Progenitor cell of endocrine pancreas (in vitro differentiated cells): ENCODE results near the gene FOXP1. TPM values are rescaled to one million over a fixed set of nuclear protein-coding genes. Genes with fewer than 3 reads are reported as not detected.

ENCODE experiments used
- DNase-seq: peaks from one replicate; pipeline ENCODE4 v3.0.0; 2021; ENCODE audit warnings: low spot score; ENCODE audit not compliant: unreplicated experiment
- H3K27ac Mint-ChIP-seq: 2 replicates; pipeline ENCODE4 v1.8.0; 2021; ENCODE audit warnings: mild to moderate bottlenecking, moderate library complexity, mixed read lengths
- H3K27me3 Mint-ChIP-seq: 2 replicates; pipeline ENCODE4 v1.8.0; 2021; ENCODE audit warnings: mixed read lengths
- H3K36me3 Mint-ChIP-seq: 2 replicates; pipeline ENCODE4 v1.8.0; 2022; ENCODE audit warnings: mixed read lengths; ENCODE audit not compliant: insufficient read depth
- H3K4me1 Mint-ChIP-seq: 2 replicates; pipeline ENCODE4 v1.8.0; 2021; ENCODE audit warnings: low read depth, mixed read lengths
- H3K4me3 Mint-ChIP-seq: 2 replicates; pipeline ENCODE4 v1.8.0; 2021; ENCODE audit warnings: low read depth, mild to moderate bottlenecking, moderate library complexity, mixed read lengths
- H3K9me3 Mint-ChIP-seq: 2 replicates; pipeline ENCODE4 v1.8.0; 2021; ENCODE audit warnings: low read depth, mixed read lengths
- total RNA-seq: library from RNA; stranded (reverse); gene quantifications from 2 replicates; pipeline ENCODE4 v1.2.1, GENCODE V29; 2021
- TF ChIP-seq, protein P1 (sequence below): fragments of 200-600 bp; sonication (generic); IDR thresholded peaks from one replicate; pipeline ENCODE4 v1.5.0; 2021; ENCODE audit warnings: antibody characterized with exemption, mild to moderate bottlenecking; ENCODE audit not compliant: unreplicated experiment

The FOXP1 gene
- total RNA-seq, 1 donor from 2014 or later = 242 TPM

DNA sequence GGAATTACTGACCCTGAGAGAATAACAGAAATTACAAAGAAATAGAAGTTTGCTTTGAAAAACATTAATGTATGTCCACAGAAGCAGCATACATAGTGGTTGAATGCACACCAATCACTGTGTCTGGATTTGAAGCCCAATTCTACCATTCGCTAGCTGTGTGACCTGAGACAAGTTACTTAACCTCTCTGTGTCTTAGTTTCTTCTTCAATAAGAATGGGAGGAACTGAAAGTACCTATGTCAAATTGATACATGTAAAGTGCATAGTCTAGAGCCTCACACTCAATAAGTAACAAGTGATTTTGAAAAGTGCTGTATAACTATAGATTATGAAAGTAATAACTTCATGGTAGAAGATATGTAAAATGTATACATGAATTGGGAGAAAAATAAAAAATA is 457.8 kb downstream of the FOXP1 start:
- TF ChIP-seq, protein P1, sequence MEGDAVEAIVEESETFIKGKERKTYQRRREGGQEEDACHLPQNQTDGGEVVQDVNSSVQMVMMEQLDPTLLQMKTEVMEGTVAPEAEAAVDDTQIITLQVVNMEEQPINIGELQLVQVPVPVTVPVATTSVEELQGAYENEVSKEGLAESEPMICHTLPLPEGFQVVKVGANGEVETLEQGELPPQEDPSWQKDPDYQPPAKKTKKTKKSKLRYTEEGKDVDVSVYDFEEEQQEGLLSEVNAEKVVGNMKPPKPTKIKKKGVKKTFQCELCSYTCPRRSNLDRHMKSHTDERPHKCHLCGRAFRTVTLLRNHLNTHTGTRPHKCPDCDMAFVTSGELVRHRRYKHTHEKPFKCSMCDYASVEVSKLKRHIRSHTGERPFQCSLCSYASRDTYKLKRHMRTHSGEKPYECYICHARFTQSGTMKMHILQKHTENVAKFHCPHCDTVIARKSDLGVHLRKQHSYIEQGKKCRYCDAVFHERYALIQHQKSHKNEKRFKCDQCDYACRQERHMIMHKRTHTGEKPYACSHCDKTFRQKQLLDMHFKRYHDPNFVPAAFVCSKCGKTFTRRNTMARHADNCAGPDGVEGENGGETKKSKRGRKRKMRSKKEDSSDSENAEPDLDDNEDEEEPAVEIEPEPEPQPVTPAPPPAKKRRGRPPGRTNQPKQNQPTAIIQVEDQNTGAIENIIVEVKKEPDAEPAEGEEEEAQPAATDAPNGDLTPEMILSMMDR = no peak
- no peak overlapping the region for H3K4me3 Mint-ChIP-seq
- no peak for DNase-seq
- H3K9me3 Mint-ChIP-seq = no peaks in the 10 kb centered on the region
- H3K4me1 Mint-ChIP-seq = peaks cover 41% of the 10 kb centered on the region
- no peaks in the 10 kb centered on the region for H3K27me3 Mint-ChIP-seq
- no peak overlapping the region for H3K27ac Mint-ChIP-seq
- H3K36me3 Mint-ChIP-seq = peaks cover 6% of the 10 kb centered on the region

DNA sequence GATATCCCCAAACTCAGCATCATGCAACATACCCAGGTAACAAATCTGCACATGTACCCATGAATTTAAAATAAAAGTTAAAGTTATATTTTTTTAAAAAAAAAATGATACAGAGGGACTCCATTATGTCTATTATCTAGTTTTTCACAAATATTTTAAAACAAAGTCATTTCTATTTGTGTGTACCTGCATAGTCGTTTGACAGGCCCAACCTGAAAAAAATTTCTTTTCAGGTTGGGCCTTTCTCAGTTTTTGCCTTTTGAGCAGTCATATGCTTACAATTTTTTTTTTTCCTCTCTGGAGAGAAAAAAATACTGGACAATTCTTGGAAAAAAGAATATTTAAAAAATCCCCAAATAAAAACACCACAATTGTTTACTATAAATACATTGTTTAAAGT is 459.5 kb downstream of the FOXP1 start:
- Mint-ChIP-seq H3K4me1 (peaks cover 38% of the 10 kb centered on the region), H3K27ac (no peak overlapping the region), H3K9me3 (no peaks in the 10 kb centered on the region), H3K36me3 (peaks cover 6% of the 10 kb centered on the region), H3K27me3 (no peaks in the 10 kb centered on the region), H3K4me3 (no peak overlapping the region)
- TF ChIP-seq, protein P1 = no peak
- no peak for DNase-seq

DNA sequence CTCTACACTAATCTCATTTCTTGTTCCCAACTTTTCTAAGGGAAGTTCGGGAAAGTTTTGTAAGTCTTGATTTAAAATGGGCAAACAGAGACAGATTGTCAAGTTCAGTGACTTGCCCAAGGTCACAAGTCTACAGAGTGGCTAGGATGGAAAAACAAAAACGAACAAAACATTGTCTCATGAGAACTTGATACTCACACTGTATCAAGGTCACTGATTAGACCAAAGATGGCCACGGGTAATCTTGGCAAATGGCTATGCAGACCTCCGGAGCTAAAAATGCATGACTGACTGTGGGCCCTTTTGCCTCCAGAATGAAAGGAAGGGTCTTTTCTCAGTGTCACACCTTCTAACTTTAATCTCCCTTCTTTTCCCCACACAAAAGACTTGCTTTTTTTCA is 460.9 kb downstream of the FOXP1 start:
- H3K4me3 Mint-ChIP-seq = no peak overlapping the region
- no peak for DNase-seq
- TF ChIP-seq, protein P1 = no peak
- H3K36me3 Mint-ChIP-seq = peaks cover 6% of the 10 kb centered on the region
- H3K9me3 Mint-ChIP-seq = no peaks in the 10 kb centered on the region
- H3K27ac Mint-ChIP-seq = peak overlapping the region; percentile 53
- peaks cover 33% of the 10 kb centered on the region for H3K4me1 Mint-ChIP-seq
- no peaks in the 10 kb centered on the region for H3K27me3 Mint-ChIP-seq

DNA sequence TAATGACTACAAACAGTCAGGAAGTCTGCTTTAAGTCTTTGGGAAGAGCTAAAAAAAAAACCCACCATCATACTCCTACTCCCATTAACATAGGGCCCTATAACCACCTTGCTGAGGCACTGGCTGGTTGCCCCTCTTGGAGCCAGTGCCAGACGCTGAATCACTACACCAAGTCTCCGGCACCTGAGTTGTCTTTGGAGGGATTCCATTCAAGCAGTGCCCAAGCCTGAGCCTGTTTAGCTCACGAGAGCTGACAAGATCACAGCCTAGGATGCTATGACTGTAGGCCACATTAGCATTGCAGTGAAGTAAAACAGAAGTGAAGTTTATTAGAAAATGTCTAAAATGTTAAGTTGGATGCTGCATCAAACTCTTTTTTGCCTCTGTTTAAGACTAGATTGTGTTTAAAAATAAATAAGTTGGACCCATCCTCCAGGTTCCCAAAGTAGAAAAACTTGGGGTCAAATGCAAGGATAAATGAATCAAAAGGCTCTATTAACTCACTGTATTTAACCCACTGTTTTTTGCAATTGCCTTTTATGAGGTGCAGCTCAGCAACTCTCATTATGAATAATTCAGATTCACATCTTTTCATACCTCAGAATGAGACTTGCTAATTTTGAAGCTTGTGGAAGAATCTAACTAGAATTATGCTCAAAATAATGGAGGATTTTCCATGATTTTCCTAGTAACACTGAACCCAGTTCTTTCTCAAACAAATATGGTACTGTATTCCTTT is 461.9 kb downstream of the FOXP1 start:
- Mint-ChIP-seq H3K36me3 (peaks cover 7% of the 10 kb centered on the region), H3K9me3 (no peaks in the 10 kb centered on the region), H3K4me3 (no peak overlapping the region), H3K4me1 (peaks cover 33% of the 10 kb centered on the region), H3K27me3 (no peaks in the 10 kb centered on the region), H3K27ac (no peak overlapping the region)
- TF ChIP-seq, protein P1 = no peak
- no peak for DNase-seq

DNA sequence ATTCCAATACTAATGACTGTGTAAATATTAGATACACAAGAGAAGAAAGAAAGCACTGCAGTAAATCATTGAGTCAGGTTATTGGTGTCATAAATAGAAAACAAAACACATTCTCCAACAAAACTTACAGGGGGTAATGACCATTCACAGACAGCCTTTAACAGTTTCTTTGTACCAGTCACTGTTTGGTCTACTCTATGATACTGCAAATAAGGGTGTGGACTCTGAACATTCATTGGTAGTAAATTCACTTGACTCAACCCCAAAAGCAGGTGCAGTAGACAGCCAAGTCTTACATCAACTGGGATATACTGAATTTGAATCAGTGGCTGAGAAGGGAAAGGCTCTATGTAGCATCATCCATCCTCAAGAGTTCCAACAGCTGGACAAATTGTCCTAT is 463.5 kb downstream of the FOXP1 start:
- TF ChIP-seq, protein P1 = no peak

More for the DNA sequence above, 463.5 kb downstream of the FOXP1 start:
- H3K4me1 Mint-ChIP-seq = peaks cover 35% of the 10 kb centered on the region
- H3K27ac Mint-ChIP-seq = peak overlapping the region; percentile 59
- no peaks in the 10 kb centered on the region for H3K27me3 Mint-ChIP-seq
- no peaks in the 10 kb centered on the region for H3K9me3 Mint-ChIP-seq
- DNase-seq = no peak
- H3K36me3 Mint-ChIP-seq = peaks cover 3% of the 10 kb centered on the region
- no peak overlapping the region for H3K4me3 Mint-ChIP-seq
